HG03354 (cell line): ENCODE measurements around the gene CES5A.
"Not testable (repeated sequence)": the region's sequence is repeated elsewhere in the genome, so short reads cannot be mapped to it uniquely, and the experiment has no call there.

Source experiments
- ATAC-seq: cut with Tn5 transposase; IDR thresholded peaks from one replicate; pipeline ENCODE4 v1.9.1; 2021; ENCODE audit warnings: mild to moderate bottlenecking; ENCODE audit not compliant: unreplicated experiment, poor library complexity, severe bottlenecking

CES5A gene

DNA sequence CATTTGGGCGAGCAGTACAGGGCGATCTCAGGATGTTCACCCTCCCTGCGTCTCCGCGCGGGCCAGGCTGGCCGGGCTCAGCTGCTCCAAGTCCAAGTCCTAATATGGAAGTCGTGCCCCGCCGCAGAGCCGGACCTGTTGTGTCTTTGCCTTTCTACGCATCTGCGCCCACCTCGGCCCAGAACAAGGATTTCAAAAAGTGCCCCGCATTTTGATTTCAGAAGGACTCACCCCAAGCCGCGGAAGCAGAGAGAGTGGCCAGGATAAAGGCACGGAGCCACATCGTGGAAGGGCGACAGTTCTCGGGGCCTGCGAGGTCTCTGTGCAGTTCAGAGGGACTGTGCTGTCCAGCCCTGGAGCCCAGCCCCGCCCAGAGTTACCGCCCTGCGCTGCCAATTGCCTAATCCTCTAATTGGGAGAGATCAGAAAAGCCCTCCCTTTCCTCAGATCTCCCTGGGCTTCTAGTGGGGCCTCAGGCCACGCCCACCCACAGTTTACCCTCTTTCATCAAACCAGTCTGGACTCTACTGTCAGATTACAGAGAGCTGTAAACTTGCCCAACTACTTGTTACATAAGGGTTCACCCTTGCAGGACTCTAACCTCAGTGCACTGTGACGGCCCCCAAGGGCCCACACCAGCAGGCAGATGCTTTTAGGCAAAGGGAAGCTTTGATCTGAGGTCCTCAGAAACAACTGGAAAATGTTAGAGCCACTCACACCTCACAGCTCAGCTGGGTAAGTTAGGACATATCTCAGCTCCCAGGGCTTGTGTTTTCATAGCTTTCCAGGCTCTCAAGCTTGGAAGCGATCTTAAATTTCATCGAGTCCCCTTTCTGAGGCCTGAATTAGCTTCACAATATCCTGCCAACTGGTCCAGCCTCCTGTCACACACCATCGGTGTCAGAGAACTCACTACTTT is 42.1 kb downstream of the CES5A start, which contains the start of gene CES1:
Gene CES1 (minus strand): TSS at position 324 of the 919 bp plus-strand sequence. CDS start 41 bp downstream, at position 283.
- no peak for ATAC-seq

DNA sequence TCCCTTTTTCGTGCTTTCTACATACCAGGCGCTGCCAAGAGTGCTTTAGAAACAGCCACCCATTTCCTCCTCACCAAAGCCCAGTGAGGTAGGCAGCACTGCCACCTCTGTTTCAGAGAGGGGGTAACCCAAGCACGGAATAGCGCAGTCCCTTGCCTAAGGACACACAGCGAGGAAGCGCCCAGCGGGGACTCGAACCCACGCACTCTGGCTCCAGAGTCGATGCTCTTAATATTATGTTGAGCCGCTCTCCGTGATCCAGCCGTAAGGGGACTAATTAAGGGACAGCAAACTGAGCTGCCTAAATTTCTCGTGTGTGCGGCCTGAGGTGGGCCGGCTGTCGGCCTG is 42.8 kb downstream of the CES5A start:
- no peak for ATAC-seq

DNA sequence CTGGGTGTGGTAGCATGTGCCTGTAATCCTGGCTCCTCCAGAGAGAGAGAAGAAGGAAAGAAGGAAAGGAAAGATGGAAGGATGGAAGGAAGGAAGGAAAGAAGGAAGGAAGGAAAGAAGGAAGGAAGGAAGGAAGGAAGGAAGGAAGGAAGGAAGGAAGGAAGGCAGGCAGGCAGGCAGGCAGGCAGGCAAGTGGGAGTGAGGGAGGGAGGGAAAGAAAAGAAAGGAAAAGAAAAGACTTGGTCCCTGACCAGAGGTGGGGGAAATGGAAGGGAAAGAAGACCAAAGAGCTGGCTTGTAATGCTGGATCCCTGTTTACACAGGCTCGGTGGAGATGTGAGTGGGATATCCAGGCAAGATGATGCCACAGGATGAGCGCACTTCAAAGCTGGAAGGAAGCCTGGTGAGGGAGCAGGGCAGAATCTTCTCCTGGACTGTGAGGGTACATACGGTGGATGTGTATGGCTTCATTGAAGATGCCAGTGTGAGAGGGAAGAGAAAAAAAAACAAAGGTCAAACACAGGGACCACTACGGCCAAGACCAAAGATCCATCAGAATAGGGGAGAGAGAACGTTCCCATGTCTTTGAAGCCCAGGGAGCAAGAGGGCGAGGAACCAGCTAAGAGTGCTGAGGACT is 44.4 kb downstream of the CES5A start:
- no peak for ATAC-seq

DNA sequence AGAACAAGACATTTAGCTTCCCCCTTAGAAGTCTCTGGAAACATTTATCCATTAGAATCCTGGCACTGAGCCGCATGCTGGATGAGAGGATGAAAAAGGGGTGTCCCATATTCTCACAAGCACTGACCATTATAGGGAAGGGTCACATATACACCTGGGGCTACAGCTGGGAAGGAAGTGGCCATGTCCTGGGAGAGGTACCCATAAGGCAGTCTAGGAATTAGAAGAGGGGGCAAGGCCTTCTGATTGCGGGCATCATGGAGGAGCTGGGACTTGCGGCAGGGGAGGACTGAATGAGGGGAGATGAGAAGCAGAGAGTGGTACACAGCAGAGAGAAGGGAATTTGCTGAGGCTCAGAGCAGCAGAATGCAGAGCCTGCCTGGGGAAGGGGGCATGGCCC is 45.9 kb downstream of the CES5A start:
- not testable (repeated sequence) for ATAC-seq

DNA sequence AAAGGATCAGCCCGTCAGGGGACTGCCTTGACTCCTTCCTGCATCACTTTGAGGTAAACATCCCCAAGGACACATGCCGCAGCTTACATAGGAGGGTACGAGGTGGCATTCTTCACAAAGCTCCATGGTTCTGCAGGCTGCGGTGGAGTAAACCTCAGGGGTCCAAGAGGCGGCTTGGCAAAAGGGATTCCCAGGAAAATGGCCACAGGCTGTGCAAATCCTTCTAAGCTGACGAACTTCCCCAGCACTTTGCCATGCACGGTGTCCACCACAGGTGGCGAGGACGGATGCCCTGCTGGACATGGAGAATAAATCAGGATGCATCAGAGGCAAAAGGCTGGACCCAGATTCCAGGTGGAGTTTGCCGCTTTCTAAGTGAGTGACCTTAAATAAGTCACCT is 46.5 kb downstream of the CES5A start:
- ATAC-seq: no peak

DNA sequence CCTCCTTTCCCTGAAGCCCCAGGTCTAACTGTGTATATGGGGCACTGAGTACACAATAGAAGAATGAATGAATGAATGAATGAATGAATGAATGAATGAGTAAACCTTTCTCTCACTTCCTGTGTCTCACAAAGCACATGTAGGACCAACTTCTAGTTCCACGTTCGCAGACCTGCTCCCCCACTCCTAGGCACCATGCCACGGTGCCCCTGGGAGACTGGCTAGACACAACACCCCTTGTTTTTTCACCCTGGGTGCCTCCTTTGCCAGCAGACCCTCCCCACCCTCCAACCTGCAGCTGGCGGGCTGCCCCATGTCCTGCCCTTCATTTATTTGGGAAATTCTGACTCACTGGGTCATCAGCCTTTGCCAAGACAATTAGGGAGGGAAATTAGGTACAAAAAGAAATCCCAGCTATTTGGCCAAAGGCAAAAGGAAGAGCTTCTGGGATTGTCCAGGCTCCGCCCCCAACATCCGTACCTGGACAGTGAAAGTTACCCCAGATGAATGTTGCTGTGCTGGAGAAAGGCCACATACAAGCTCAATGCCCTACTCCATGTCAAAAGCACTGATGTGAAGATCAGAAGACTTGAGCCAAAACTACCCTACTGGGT is 50.0 kb downstream of the CES5A start:
- no peak for ATAC-seq

DNA sequence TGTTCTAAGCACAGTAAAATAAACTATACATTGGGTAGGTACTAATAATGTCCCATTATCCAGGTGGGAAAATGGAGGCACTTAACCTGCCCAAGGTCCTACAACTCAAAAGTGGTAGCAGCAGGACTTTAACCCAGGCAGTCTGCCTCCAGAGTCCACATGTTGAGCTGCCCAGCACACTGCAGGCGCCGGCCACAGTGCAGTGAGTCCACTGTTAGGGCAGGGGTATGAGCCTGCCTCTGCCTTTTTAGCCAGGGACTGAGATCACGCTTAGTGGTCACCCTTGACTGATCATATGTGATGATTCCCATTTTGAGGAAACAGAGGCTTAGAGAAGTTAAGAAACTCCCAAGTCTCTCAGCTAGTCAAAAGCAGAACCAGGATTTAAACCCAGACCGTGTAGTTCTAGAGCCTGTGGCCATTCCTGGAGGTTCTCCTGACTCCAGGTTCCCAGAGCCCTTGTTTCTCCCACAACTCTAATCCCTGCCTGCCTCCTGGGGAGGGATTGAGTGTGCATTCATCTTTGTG is 50.6 kb downstream of the CES5A start:
- ATAC-seq: no peak

DNA sequence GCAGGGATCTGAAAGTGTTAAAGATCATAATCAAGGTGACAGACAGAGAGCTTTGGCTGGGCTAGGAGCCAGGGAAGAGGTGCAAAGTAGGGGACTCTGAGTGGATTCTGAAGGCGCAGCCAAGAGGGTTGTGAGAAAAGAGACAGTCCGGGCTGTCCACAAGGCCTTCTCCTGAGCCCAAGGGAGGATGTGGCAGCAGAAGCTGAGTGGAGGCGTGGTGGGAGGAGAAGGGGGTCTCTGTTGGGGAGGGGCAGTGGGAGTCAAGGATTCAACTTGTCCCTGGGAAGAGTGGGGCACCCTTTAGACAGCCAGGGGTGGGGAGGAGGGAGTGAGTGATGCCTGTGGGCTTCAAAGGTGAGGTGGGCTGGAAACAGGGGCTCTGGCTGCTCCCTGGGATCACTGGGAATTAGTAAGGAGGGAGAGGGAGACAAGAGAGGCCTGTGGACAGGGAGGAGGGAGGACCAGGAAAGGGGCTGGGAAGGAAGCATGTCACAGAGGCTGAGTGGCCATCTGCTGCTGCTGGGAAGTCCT is 52.8 kb downstream of the CES5A start:
- ATAC-seq: no peak

DNA sequence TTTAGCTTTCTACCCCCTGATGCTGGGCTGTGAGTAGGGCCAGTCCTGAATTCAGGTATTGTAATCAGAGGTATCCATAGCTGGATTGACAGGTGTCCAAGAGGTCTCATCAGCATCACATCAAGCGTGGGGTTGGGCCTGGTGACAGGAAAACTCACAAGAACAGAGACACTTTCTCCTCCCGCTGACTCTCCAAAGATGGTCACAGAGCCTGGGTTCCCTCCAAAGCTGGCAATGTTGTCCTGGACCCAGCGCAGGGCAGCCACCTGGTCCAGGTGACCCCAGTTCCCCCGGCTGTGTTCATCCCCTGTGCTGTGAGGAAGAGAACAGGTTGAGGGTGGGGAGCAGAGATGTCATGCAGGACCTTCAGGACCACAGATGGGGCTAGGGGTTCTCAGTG is 54.0 kb downstream of the CES5A start:
- ATAC-seq: no peak

DNA sequence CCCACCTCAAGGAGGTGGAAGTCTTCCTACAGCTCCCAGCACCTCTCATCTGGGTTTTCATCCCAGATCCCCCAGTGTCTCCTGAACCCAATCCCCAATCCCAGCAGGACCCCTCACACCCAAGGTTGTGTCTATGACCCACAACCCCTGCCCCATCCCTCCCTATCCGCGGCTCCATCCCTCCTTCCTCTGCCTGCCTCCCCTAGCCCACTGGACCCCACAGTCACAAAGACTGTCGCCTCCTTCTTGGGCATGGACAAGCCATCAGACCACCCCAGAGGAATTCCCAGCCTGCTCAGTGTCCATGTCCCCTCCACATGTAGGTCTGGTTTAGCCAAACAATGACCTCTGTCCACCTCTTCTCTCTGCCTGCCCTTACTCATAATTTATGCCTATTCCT is 54.6 kb downstream of the CES5A start:
- no peak for ATAC-seq

DNA sequence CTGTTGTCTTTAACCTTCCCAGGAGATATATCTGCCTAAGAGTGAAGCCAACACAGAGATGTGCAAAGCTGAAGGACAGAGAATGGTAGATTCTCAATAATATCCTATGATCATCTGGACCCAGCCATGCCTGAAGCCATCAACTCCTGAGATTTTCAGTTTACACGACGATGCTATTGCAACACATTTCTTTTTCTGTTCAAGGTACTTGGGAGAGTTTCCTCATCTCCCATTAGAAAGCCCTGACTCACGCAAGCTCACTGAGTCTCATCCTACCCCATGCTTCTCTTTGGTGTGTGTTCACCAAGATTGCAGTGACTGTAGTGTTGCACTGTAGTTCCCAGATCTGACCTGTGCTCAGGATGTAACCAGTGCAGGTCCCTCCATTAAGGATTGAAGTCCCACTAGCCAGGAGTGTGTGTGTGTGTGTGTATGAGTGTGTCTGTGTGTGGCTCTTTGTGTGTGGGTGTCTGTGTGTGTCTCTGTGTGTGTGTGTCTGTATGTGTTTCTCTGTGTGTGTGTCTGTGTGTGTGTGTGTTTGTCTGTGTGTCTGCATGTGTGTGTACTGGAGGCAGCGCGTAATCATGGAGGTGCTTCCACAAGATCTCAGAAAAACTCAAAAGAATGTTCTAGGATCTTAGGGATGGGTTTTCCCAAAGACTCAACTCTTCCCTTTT is 57.8 kb downstream of the CES5A start:
- ATAC-seq: no peak

DNA sequence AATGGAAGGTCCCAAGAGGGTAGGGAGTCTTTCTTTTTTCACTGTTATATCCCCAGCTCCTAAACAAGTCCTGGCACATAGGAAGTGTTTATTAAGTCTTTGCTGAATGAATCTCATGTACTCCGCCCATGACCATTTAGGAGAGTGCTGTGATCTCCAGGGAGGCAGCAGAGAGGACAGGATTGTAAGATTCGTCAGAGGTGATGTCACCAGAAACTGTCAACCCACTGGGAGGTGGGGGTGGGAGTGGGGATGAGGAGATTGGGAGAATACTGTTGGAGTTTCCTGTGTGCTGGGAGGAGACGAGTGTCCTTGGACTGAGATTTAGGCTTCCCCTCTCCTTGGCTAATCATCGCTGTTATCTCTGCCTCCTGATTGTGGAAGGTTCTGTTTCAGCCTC is 59.0 kb downstream of the CES5A start:
- not testable (repeated sequence) for ATAC-seq

DNA sequence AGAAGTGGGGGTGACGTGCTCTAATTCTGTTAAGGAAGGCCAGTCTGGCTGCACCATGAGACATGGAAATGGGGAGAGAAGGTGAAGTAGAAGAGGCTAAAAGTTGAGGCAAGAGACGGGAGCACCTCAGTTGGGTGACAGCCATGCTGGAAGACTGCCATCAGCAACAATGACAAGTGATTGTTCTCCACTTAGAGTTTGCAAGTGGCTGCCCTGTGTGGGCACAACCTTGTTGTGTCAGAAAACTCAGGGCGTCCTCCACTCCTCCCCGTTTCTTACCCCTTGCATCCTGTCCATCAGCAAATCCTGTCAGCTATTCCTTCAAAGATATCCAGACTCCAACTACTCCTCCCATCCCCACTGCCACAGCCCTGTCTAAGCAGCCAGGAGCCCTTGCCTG is 59.9 kb downstream of the CES5A start:
- ATAC-seq: no peak

DNA sequence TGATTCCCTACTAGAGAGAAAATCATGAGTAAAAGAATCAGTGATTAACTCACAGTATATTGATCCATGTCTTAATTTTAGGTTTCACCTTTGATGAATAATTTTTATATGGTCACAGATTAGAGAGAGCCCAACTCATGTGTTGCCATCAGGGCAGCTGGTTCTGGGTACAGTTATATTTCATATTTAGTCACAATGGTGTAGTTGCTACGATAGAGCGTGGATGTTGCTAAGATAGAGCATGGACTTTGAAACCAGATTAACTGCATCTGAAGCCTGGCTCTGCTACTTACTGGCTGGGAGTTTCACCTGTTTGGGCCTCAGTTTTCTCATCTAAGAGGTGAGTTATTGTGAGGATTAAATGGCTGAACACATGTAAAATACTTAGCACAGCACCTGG is 61.0 kb downstream of the CES5A start:
- not testable (repeated sequence) for ATAC-seq

DNA sequence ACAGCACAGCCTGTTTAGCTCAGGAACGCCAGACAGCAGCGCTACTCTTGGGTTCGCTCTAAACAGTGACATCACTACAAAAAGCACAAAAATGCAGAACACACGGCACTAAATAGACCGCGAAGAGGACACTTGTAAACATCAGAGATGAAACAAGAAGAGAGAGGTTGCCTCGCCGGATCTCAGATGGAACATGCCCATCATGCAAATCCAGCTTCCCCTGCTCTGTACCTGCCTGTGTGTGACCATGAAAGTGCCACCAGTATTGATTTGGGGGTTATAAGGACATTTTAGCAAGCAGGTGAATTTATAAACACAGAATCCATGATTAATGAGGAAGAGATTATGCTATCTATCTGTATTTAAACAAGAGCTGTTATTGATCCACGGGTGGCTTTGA is 61.4 kb downstream of the CES5A start:
- ATAC-seq: not testable (repeated sequence)

DNA sequence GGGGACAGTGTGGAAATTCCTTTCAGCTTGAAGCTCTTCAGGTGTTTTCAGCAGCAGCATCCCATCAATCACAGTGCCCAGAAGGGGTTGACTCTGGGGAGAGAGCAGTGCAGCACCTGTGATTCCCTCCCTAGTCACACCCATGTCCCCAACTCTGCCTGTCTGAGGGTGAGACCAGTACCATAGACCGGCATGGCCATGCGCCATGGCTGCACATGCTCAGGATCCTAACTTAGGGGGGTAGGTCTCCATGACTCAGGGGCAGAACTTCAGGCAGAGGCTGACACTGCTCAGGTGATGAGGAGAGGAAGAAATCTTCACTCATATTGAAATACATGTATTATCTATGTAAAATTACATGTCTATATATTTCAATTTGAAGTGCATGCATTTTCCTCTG is 62.2 kb downstream of the CES5A start:
- no peak for ATAC-seq

DNA sequence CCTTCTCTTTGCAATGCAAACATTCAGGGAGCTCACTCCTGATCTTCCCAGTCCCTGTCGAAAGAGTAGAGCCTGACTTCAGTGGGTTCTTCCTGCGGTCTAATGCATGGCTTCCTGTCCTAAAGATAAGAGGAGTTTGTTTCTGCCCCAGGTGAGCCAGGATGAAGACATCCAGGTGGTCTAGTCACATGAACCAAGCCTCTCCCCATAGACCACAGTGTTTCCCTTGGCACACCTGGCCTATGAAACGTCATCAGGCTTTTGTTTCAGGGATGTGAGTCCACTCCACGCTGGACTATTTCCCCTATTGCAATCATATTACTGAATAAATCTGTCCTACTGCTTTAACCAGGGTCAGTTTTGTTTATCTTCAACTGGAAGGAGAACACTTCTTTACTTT is 63.4 kb downstream of the CES5A start:
- ATAC-seq: no peak

DNA sequence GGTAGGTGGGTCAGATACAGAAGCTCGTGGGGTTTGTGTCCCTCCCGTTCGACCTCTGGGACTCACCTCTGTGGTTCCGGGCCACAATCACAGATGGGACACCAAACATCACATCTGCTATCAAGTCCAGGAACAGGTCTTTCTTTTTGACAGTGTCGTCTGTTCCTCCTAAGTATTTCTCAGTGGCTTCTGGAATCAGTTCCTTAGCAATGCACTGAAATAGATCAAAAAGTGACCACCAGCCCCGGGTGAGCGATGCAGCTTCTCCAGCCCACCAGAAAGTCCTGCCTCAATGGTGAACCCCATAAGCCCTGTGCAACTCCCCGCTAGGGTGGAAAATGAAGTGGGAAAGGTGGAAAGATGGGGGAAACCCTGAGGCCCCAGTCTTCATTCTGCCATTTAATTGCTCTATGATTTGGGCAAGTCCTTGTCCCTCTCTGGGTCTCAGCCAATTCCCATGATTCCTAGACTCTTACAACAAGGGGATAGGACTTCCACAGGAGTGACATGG is 64.7 kb downstream of the CES5A start:
- no peak for ATAC-seq

DNA sequence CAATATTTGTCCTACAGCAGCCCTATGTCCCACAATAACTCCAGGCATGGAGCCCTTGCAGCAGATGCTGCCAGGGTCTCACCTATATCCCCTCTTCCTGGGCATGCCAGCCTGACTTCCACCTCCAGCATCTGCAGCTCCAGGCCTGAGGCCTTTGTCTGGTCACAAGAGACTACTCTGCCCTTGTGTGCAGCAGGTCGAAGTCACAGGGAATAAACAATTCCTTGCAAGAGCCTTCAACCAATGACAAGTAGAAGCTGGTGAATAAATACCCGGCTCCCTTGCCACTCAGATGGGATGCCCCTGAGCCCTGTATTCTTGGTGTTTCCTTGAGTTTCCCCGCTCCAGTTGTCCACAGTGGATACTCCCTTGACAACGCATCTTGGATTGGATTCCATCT is 65.3 kb downstream of the CES5A start:
- no peak for ATAC-seq

DNA sequence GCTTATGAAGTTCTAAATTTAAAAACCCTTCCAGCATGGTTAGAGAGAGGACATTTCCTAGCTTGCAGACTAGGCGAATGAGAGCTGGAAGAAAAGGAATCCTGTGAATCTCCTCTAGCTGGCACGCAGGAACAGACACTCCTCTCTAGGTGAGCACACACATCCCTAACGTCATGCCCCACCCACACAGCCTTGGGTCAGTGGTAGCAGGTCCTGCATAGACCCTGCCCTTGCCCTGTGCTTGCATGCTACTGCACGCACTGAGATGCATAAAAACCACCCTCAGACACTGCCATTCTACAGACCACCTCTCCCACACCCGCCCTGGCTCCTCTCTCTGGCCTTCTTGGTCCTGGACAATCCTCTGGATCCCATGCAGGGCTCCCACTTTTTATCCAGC is 65.8 kb downstream of the CES5A start:
- no peak for ATAC-seq
